Pancreas (tissue), 10 donors: ENCODE data around the gene CEP95. TPM values are rescaled to one million over a fixed set of nuclear protein-coding genes. Genes with fewer than 3 reads are reported as not detected.

Experiments
- ATAC-seq, 4 donors: fragments of 200-7000 bp; cut with Tn5 transposase; one replicate each; pipeline versions ENCODE4 v1.8.0 to v1.9.1; 2020; ENCODE audit warnings: mild to moderate bottlenecking in 4 of 4, moderate library complexity in 4 of 4
- DNase-seq, 6 donors: peaks; one replicate each; pipeline ENCODE4 v3.0.0-alpha.2; 2020
- FAIRE-seq: peaks from 2 replicates; lab custom pipeline; 2012; peaks lifted over from hg19 to GRCh38; lab: Jason Lieb, UNC
- H3K27ac ChIP-seq, 4 donors: fragments of 200-600 bp; sonication (generic); 1 replicate in 3 of 4; 2 replicates in 1 of 4; pipeline versions ENCODE4 v1.5.0 to v1.8.0; 2020
- H3K27me3 ChIP-seq, 4 donors: fragments of 200-600 bp; one replicate each; pipeline ENCODE4 v1.8.0; 2021
- H3K36me3 ChIP-seq, 3 donors: fragments of 200-600 bp; sonication (generic) in 1 of 3; one replicate each; pipeline versions ENCODE4 v1.5.0 to v1.8.0; 2020 to 2021
- H3K4me1 ChIP-seq, 3 donors: fragments of 200-600 bp; one replicate each; pipeline ENCODE4 v1.8.0; 2021
- H3K4me3 ChIP-seq, 4 donors: fragments of 200-600 bp; sonication (generic) in 2 of 4; one replicate each; pipeline versions ENCODE4 v1.5.0 to v1.8.0; 2020 to 2021
- H3K9me3 ChIP-seq, 4 donors: fragments of 200-600 bp; one replicate each; pipeline ENCODE4 v1.8.0; 2021
- CTCF ChIP-seq, 4 donors: fragments of 200-600 bp; sonication (generic) in 3 of 4; IDR thresholded peaks; one replicate each; pipeline versions ENCODE4 v1.5.0 to v1.8.0; 2021; ENCODE audit warnings: antibody characterized with exemption in 4 of 4
- WGBS, 2 donors: extraction: QIAGEN DNeasy Blood & Tissue Kit; methylation state at CpG; one replicate each; pipeline ENCODE4 v1.1.7; 2013; 5-methylcytosine and 5-hydroxymethylcytosine counted together
- intact Hi-C, 3 donors: fragments of 100-400 bp; cut with DNase I; formaldehyde crosslinking; loops; one replicate each; pipeline versions ENCODE4 v1.11.1 to v1.14.2; 2022
- polyA plus RNA-seq, 2 donors: library from polyadenylated mRNA; stranded (reverse); fragments of 200-250 nt; gene quantifications; one replicate each; pipeline ENCODE4 v1.2.3, GENCODE V29; 2013
- total RNA-seq, 6 donors: library from RNA; stranded (reverse); fragmentation: NEBNext Ultra II Directional in 4 of 6; extraction: Animal tissue kit (Norgen Biotek cat#: 25700) in 4 of 6; gene quantifications; one replicate each; pipeline versions ENCODE4 v1.2.1 to v1.2.4, GENCODE V29; 2021 to 2023
- donor health status: healthy with polysubstance abuse.
- donor health status: DM: no; HTN: no; CAD: no; lungs with moderate emphysema.
- donor health status: DM: no; HTN: no; CAD: no.
- donor health status: control.
- donor health status: control.
- donor health status: Bipolar disorder and iron deficiency.
- donor health status: DM: yes; HTN: yes; CAD: no.
- donor health status: DM: no; HTN: no; CAD: no.
- donor health status: DM: no; HTN: no; CAD: no.
- donor health status: DM: yes; HTN: yes; CAD: no.

Gene CEP95
- total and polyA plus RNA-seq, 8 donors, result 10.0 to 80.8 (median 21.7) TPM

DNA sequence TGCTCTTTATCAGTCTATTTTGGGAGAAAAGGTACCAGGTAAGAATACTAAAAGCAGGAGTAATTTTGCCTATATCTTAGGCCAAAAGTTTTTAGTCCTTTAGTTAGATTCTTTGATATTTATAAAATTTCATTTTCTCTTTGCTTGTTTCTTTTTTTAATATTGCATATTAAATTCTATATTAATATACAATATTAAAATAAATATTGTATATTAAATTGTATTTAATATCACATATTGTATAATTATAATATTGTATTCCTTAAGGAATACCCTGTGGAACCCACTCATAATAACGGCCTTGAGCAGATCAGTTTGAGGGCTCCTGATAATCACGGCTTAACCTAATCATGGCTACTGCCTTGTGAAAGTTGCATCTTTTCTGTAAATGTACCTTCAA lies 1.9 kb downstream of the CEP95 start:
- 64 to 71% methylated on average over 2 of the region's 2 CpGs for WGBS, 2 donors
- Histone ChIP-seq H3K36me3 (peaks cover 2 to 31% (median 9%) of the 10 kb centered on the region in 3 donors), H3K9me3 (no peaks in the 10 kb centered on the region), H3K27ac (no peak overlapping the region), H3K4me1 (peaks cover 12 to 18% (median 18%) of the 10 kb centered on the region in 3 donors), H3K4me3 (peak overlapping the region in 1 of 4 donors; percentile 86), H3K27me3 (no peaks in the 10 kb centered on the region)
- FAIRE-seq (no peak), ATAC-seq (no peak), DNase-seq (no peak)
- no peak for TF ChIP-seq CTCF (IDR thresholded peaks at IDR 0.05)
- intact Hi-C loops, result no loop called here

DNA sequence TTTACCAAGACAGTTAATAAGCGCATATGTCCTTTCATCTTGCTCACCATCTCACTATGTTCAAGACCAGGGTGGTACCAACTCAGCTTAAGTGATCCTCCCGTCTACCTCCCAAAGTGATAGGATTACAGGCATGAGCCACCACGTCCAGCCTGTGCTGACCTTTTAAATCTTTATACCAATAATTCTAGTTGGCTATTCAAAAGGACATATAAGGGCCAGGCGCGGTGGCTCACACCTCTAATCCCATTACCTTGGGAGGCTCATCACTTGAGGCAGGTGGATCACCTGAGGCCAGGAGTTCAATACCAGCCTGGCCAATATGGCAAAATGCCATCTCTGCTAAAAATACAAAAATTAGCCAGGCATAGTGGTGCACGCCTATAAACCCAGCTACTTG lies 2.4 kb downstream of the CEP95 start:
- H3K4me3 ChIP-seq, result no peak overlapping the region
- no peak for TF ChIP-seq CTCF (IDR thresholded peaks at IDR 0.05)
- peaks cover 7 to 13% (median 13%) of the 10 kb centered on the region in 3 donors for H3K4me1 ChIP-seq
- H3K36me3 ChIP-seq, result peaks cover 2 to 30% (median 5%) of the 10 kb centered on the region in 3 donors
- no peak overlapping the region for H3K27ac ChIP-seq
- WGBS, 2 donors, result 89 to 92% methylated on average over 6 of the region's 6 CpGs
- no peak for ATAC-seq
- intact Hi-C loops, result no loop called here
- DNase-seq, result no peak
- no peaks in the 10 kb centered on the region for H3K27me3 ChIP-seq
- H3K9me3 ChIP-seq, result no peaks in the 10 kb centered on the region
- FAIRE-seq, result no peak

- intact Hi-C loops, result no loop called here
- H3K4me3 ChIP-seq, result no peak overlapping the region
- ATAC-seq, result no peak
- FAIRE-seq, result no peak
- WGBS, 2 donors, result 86 to 88% methylated on average over 2 of the region's 2 CpGs
- peaks cover 0 to 73% (median 2%) of the 10 kb centered on the region in 3 donors for H3K36me3 ChIP-seq
- H3K9me3 ChIP-seq, result no peaks in the 10 kb centered on the region
- H3K4me1 ChIP-seq, result no peaks in the 10 kb centered on the region
- no peak overlapping the region for H3K27ac ChIP-seq
- no peaks in the 10 kb centered on the region for H3K27me3 ChIP-seq
- DNase-seq, result no peak
- no peak for TF ChIP-seq CTCF (IDR thresholded peaks at IDR 0.05)
Observed at GRCh38 chr17:64515419-64515818, 8.6 kb downstream of the CEP95 start.

DNA sequence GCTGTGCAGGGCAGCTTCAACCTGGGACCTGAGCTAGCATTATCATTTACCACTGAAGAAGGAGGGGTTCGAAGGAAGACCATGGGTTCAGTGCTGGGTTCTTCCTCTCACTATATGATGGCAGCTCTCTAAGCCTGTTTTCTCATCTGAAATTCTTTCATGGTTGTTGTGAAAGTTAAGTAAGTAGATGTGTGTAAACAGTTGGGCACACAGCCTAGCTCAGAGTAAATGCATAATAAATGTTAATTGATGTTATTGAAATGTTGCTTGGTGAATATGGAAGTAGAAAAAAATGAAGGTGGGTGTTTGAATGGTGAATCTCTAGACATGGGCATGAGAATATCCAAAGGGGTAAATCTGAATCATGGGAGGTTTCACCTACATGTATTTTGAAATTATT lies 9.1 kb downstream of the CEP95 start:
- H3K4me3 ChIP-seq, result no peak overlapping the region
- no peak for ATAC-seq

More for the DNA sequence above, 9.1 kb downstream of the CEP95 start:
- no peak for FAIRE-seq
- Histone ChIP-seq H3K36me3 (peaks cover 0 to 70% (median 2%) of the 10 kb centered on the region in 3 donors), H3K4me1 (no peaks in the 10 kb centered on the region), H3K27me3 (no peaks in the 10 kb centered on the region), H3K9me3 (no peaks in the 10 kb centered on the region), H3K27ac (no peak overlapping the region)
- WGBS, 2 donors, result 85 to 93% methylated on average over 1 of the region's 1 CpG
- TF ChIP-seq CTCF (IDR thresholded peaks at IDR 0.05), result no peak
- intact Hi-C loops, result no loop called here
- DNase-seq, result no peak
